ENCODE measurements around the gene PFKM.

PFKM gene

DNA sequence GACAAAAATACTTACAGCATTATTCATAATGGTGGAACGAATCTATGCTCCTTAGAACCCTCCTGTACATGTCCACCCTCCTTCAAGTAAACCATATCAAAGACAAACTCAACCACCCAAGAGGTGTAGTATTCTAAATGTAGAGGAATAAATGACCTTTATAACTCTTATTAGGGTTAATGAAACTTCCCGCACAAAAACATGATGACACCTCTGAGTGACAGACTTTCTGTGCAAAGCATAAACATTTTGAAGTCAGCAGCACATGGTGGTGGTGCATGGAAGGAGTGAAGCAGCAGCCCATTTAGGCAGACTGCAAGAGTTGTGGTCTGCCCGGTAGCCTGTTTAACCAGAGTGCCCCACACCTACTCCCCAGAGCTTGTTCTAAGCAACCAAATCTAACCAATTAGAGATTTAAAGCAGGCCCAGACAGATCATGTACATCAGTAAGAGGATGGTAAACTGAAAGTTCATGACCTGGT is 38.8 kb downstream of the PFKM start:
- no peak for DNase-seq

DNA sequence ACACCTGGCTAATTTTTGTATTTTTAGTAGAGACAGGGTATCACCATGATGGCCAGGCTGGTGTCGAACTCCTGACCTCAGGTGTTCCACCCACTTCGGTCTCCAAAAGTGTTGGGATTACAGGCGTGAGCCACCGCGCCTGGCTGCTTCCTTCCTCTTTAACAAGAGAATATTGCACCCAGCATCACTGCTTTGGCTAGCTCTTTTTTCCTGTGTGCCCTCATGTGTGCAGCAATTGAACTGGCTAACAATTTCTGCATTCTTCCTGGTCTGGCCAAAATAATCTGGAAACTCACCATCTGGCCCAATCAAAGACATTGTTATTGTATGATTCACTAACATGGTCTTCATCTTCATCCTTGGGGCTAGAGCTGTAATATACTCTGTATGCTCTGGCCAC is 40.9 kb downstream of the PFKM start:
- DNase-seq, result no peak

DNA sequence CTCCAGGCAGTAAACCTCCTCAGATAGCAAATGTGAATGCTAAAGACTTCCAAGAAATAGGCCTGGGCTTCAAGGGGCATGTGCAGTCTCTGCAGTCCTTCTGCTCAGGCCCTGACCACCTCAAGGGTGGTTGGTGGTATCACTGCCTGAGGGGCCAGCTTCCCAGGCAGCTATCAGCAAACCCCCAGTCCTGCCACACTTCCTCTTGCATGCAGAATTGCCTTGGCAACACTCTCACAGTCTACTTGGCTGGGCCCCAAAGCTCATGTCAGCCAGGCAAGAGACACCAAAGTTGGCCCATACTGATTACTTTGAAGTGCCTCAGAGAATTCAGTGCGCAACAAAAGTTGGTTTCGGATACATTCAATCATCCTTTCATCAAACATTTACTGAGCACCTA is 41.6 kb downstream of the PFKM start:
- DNase-seq, result no peak

DNA sequence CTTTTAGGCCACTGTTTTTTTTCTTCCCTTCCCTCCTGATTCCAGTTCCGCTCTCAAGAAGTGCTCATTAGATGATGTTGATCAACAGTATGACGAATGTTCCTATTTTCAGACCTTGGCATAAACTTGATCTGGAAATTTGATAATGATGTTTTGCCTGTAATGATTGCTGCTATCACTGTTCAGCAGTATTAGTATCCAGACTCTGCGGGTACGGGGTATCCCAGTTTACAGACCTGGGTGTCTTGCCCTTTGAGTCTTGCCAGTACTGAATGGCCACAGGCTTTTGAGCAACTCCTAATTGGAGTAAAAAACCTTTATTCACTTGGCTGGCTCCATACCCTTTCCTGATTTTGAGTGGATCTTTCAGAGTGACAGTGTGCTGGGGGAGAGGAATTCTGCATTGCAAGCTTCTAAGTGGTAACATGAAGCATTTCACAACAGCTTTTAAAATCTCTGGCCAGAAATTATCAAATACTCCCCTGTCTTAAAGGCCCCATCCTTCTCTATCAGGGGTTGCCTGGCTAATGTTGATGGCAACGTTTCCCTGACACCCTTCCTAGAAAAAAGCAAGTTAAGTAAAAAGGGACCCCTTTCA is 44.1 kb downstream of the PFKM start:
- DNase-seq, result no peak

DNA sequence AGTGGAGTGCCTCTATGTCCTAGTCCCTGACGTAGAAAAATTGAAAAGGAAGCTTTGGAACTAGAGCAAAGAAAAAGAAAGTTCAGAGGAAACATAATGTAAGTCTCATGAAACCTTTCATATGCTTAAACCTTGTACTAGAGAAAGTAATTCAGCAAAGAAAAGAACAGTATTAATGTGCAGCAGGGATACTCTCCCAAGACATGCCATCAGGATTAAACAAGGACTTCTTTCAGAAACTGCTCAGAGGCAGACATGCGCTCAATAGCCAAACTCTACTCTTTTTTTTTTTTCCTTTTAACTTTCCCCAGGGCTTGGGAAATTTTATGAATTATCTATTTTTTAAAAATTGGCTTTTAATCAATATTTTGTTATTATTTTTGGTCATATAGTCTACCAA is 45.3 kb downstream of the PFKM start:
- DNase-seq, result no peak

DNA sequence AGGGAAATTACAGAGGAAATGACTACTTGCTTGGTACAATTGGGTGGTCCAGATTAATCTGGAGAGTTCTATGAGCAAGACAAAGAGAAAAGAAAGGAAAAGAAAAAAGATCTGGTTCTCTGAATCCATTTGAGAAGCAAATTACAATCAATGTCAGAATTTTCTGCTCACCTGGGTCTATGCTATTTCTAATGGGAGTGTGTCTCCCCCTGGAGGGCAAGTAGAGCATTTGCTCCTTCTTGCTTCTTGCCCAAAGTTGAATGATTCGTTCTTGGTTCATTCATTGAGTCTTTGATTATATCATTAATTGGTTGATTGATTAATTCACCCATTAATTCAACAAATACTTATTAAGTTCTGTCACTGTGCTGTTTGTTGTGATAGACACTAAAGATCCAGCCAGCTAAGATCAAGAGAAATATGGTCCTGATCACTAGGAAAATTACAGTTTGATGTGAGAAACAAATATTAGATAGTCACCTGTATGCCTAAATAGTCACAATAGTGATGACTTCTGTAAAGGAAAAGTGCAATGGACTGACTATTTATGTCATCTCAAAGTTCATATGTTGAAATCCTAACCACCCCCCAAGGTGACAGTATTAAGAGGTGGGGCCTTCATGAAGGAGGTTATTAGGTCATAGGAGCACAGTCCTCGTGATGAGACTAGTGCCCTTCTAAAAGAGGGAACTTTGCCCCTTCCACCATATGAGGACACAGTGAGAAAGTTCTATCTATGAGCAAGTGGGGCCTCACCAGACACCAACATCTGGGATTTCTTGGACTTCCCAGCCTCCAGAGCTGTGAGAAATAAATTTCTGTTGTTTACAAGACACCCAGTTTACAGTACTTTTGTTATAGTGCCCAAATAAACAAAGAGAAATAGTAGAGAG is 46.2 kb downstream of the PFKM start:
- DNase-seq, result peak; percentile 19

DNA sequence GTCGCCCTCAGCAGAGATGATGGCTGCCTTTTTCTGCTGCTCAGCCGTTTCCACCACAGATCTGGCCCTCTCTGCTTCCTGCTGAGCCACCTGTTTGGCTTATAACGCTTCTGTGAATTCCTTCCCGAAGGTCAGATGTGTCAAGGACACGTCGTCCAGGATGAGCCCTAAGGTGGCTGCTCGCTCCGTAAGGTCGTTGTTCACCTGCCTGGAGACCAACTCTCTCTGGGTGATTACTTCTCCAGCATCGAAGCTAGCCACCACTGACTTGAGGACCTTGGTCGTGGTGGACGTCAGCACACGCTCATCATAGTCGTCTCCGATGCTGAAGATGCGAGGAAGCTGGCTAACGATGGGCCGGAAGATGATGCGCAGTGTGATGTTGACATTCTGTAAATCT is 49.8 kb downstream of the PFKM start:
- DNase-seq, result no peak

DNA sequence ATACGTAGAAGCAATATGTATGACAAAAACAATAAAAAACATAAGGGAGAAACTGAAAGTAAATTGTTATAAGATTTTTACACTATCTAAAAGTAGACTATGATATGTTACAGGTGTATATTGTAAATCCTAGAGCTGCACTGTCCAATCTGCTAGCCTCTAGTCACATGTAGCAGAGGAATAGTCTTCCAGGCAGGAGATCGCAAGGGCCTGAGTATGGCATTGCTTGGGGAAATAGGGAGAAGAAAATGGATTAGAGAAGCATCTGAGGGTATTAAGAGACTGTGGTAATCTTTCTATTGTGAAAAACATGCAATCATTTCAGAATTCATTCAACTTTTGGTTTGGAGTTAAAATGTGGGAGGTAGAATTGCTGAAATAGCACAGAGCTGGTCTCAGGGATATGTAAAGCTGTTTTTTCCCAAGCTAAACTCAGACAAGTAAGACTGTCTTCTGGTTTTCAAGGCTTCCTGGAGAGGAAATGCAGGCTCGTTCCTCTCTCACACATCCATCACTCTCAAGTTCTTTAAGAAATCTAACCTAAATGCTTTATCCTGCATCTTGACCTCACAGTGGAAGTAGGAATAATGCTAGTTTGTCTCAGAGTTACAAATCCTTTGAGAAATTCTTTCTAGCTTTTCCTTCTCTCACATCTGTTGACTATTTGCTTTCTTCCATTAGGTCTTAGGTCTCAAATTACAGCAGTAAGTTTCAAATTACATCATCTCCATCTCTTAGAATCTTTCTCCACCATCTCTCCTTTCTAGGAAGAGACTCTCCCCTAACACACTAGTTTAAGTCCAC is 56.7 kb downstream of the PFKM start:
- no peak for DNase-seq

DNA sequence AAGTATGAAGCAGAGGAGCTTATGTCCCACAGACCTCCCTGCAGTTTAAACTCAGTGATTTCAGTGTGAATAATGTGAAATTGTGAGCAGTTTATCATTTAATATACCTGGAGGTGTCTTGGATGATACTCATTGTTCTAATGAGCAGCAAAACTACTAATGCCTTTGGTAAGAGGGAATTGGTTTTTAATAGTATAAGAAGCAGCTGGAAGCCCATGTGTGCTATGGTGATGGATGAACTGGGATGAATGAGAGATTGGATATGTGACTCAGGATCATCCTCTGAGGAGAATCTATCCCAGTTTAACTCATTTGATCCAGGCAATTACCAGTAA is 57.2 kb downstream of the PFKM start:
- no peak for DNase-seq

DNA sequence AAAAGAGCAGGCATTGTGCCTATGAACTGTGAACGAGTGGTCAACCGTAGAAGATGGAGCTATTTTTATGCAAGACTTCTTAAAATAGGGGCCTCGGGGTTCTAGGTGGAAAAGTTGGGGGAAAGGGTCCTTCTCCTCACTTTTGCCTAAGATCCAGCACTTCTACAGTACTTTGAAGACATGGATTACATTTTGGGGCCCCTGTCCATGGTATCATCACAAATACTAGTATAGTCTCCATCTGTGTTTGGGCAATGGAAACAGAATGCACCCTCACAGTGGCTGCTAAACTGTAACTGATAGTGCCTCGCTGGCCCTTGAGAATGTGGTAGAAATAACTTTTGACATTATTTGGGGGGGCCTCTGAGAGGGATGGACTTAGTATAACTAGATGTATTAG is 58.8 kb downstream of the PFKM start:
- no peak for DNase-seq

DNA sequence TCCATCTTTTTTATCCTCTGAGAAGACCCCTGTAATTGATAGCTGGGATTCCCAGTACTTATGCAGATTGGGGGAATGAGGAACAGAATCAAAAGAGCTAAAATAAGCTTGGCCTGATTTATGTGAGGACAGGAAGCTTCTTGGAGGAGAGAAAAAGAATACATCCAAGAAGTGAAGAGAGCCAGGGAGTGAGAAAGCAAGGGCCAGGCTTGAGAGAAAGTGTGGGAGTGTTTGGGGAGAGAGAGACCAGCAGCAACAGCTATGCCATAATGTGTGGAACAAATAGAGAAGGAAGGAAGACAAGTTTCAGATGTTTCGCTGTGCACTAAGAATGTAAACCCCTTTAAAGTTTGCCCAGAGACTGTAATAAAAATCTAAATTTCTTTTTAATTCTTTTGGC is 60.3 kb downstream of the PFKM start:
- no peak for DNase-seq

DNA sequence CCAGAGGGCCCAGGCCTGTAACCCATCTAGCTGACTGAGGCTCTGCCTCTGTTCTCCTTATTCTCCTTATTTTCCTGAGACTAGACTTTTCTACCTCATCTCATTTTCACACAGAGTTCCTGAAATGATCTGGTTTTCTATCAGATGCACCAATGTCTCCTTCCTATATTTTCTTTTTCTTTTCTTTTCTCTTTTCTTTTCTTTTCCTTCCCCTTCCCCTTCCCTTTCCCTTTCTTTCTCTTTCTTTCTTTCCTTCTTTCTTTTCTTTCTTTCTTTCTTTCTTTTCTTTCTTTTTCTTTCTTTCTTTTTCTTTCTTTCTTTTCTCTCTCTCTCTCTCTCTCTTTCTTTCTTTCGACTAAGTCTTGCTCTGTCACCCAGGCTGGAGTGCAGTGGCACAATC is 61.3 kb downstream of the PFKM start:
- DNase-seq, result no peak

DNA sequence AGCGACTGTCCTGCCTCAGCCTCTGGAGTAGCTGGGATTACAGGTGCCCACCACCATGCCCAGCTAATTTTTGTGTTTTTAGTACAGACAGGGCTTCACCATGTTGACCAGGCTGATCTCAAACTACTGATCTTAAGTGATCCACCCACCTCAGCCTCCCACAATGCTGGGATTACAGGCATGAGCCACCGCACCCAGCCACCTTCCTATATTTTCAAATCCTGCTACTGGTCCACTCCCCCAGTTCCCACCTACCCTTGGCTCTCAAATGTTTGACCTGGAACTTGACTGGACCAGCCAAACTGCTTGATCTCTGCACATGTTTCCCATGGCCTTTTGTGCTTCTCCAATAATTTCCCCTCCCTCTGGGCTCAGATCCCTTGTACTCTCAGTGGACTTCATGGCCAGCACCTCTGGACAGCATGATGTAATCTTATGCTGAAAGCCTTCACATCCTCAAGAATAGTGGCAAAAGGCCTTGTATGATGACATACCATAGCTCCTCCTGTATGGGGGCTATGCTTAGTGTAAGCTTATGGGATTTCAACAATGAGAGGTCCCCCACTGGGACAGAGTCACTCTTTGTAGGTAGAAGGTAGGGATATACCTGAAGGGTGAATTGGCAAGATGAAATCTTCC is 61.8 kb downstream of the PFKM start:
- DNase-seq, result no peak

DNA sequence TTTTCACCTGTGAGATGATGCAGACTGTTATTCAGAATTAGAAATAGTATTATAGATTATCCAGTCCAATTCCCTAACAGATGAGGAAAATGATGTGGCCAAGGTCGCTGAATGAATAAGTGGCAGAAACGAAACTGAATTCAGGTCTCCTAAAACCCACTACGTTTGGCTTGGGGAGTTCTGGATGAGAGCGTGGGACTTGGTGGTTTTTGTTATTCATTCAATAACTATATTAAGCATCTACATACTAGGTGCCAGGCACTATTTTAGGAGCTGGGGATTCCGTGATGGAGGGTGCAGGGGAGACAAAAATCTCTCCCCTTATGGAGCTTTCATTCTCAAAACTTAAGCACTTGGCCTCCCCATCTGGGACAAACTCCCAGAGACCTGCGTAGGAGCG is 63.5 kb downstream of the PFKM start:
- DNase-seq, result no peak

DNA sequence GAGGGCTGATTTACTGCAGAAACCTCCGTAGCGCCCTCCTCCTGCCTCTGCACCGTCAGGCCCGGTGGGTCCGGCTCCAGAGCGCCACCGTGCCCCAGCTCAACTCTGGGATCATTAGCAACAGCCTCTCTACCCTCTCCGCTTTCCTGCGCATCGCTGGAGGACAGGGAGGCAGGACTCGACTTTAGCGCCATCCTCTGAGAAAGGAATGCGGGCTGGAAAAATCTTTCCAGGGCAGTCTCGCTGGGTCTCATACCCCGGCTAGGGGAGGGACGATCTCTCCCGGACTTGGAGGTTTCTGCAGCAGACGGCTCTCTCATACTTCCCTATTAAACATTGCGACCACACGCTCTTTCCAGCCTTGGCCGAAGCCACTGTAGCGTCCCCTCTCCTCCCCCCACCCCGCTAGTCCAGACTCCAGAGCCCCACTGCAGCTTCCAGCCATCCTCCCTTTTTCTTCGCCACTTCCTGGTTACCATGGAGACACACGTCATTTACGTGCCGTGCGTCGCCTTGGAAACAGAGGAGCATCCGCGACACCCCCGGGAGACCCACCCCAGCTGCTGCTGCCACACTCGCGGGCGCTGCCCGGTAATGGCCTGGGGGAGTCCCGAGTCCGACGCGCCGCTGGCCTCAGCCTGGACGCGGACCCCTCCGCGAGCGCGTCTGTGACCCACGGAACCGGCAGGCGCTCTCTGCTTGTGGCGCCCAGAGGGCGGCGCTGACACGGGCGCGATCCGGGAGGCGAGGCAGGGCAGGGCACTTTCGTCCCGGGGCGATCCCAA is 64.1 kb downstream of the PFKM start, which contains the start of gene CCDC184:
Gene CCDC184 (plus strand): TSS at position 554 of the 785 bp plus-strand sequence. CDS start 479 bp downstream, outside the sequence.
- DNase-seq, result peak; percentile 68

DNA sequence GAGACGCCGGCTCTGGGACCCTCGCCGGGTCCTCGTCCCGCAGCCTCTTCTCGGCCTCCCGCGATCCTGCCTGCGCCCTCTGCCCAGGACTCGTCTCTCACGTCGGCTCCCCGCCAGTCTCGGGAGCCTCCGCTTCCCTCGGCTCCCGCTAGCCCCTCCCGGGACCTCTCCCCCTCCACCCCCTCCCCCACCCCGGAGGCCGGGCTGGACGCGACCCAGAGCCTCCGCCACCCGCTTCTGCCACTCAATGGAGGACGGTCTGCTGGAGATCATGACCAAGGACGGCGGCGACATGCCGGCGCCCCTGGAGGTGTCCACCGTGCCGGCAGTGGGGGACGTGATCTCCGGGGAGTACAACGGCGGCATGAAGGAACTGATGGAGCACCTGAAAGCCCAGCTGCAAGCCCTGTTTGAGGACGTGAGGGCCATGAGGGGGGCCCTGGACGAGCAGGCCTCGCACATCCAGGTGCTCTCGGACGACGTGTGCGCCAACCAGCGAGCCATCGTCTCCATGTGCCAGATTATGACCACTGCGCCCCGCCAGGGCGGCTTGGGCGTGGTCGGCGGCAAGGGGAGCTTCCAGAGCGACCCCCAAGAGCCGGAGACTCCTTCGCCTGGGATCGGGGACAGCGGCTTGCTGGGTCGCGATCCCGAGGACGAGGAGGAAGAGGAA is 64.8 kb downstream of the PFKM start:
- DNase-seq, result peak; percentile 9

DNA sequence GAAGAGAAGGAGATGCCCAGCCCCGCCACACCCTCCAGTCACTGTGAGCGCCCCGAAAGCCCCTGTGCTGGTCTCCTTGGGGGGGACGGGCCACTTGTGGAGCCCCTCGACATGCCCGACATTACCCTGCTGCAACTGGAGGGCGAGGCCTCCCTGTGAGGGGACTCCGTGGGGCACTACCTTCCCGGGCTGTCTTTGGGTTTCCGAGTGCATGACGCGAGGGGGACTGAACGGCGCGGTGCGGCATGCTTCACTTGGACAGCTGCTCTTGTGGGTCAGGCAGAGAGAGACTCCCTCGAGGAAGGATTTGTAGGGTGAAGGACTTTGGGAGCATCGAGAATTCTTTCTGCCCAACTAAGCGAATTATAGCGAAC is 65.4 kb downstream of the PFKM start:
- DNase-seq, result no peak

DNA sequence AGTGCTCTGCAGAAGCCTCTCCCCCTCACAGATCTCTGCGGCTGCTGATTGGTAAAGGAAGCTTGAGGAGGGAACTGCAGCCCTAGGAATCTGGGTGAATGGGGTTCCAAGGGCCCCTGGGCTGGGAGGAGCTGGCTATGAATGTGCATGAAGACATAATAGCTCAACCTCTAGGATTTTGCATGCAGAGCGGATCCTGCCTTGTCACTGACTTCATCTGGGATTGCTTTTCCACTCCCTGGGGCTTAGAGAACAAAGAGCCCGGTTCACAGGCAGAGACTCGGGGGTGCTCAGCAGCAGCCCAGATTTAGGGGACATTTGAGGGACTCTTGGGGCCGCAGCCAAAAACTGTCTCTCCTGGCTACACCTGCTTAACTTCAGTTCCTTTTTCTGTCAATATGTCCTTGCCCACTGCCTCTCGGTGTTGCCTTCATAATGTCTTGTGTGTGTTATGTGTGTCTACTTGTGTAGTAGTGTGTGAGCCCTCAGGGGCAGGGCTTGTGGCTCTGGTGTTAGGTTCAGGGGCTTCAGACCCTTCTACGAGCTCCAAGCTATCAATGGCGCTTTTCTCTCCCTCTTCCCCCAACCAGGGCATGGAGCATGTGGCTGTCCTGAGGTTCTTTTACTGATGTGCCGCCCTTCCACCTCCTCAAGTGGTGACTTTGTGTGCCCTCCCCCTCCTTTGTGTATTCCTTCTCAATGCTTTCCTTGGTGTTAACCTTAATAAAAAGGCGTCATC is 66.2 kb downstream of the PFKM start:
- no peak for DNase-seq

DNA sequence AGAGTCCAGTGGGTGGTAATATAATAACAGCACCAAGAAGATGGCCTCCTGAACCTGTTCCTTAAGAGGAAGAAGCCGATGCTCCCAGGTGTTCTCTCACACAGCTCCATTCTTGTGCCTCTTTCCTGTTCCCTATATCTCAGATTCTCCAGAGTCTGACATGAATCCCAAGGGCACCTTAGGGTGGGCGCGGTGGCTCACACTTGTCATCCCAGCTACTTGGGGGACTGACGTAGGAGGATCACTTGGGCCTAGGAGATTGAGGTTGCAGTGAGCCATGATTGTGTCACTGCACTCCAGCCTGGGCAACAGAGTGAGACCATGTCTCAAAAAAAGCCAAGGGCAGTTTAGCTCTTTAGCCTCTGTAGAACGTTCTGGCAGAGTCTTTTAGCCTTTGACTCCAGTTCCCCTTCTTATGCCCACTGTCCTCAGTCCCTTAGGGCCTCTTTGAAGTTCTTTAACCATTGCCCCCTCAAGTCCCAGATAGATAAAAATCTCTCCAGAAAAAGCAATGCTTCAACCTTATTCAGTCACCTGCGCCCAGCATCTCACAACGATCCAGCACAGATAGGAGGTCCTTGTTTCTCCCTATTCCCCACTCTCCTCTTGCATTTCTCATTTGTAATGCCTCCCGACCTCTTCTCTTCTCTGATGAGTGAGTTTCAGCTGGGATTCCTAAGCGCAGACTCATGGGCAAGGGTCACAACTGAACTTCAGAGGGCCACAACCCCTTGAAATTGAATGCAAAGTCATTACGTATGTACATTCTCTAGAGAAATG is 68.9 kb downstream of the PFKM start:
- DNase-seq, result no peak
